ENCODE results near the gene CDAN1. TPM values are rescaled to one million over a fixed set of nuclear protein-coding genes. Genes with fewer than 3 reads are reported as not detected.

The CDAN1 gene
- total RNA-seq, 1 donor from 2014 or later = 20.6 TPM

- H3K9me3 Mint-ChIP-seq (ENCODE audit: unreplicated experiment) = no peaks in the 10 kb centered on the region
- DNase-seq = no peak
- no peak overlapping the region for H3K27ac Mint-ChIP-seq (ENCODE audit: unreplicated experiment)
- H3K4me1 Mint-ChIP-seq (ENCODE audit: low read depth, unreplicated experiment) = peaks cover 3% of the 10 kb centered on the region
- H3K4me3 Mint-ChIP-seq (ENCODE audit: unreplicated experiment) = no peak overlapping the region
- peaks cover 4% of the 10 kb centered on the region for H3K36me3 Mint-ChIP-seq (ENCODE audit: unreplicated experiment)
- TF ChIP-seq CTCF (IDR thresholded peaks at IDR 0.05; ENCODE audit: partially characterized antibody, unreplicated experiment) = no peak
- H3K27me3 Mint-ChIP-seq (ENCODE audit: unreplicated experiment) = peaks cover 2% of the 10 kb centered on the region
Measured at GRCh38 chr15:42712584-42712983, 24.3 kb downstream of the CDAN1 start.

- DNase-seq = no peak
- no peak for TF ChIP-seq CTCF (IDR thresholded peaks at IDR 0.05; ENCODE audit: partially characterized antibody, unreplicated experiment)
- Mint-ChIP-seq H3K27ac (ENCODE audit: unreplicated experiment) (no peak overlapping the region), H3K27me3 (ENCODE audit: unreplicated experiment) (peaks cover 2% of the 10 kb centered on the region), H3K4me3 (ENCODE audit: unreplicated experiment) (no peak overlapping the region), H3K9me3 (ENCODE audit: unreplicated experiment) (no peaks in the 10 kb centered on the region), H3K36me3 (ENCODE audit: unreplicated experiment) (peaks cover 4% of the 10 kb centered on the region), H3K4me1 (ENCODE audit: low read depth, unreplicated experiment) (peaks cover 3% of the 10 kb centered on the region)
Measured at GRCh38 chr15:42711746-42712145, 25.2 kb downstream of the CDAN1 start.

DNA sequence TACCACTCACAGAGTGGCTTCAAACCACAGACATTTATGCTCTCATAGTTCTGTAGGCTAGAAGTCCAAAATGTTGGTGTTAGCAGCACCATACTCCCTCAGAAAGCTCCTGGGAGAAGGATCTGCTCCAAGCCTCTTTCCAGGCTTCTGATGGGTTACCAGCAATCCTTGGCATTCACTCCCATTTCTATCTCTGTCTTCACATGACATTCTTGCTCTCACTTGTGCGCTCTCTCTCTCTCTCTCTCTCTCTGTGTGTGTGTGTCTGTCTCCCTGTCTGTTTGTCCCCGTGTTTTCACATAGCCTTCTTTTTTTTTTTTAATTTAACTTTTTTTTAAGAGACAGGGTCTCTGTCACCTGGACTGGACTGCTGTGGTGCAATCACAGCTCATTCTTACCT, 26.3 kb downstream of the CDAN1 start:
- TF ChIP-seq CTCF (IDR thresholded peaks at IDR 0.05; ENCODE audit: partially characterized antibody, unreplicated experiment) = no peak
- DNase-seq = no peak
- H3K27ac Mint-ChIP-seq (ENCODE audit: unreplicated experiment) = no peak overlapping the region
- no peak overlapping the region for H3K4me3 Mint-ChIP-seq (ENCODE audit: unreplicated experiment)
- H3K36me3 Mint-ChIP-seq (ENCODE audit: unreplicated experiment) = peaks cover 4% of the 10 kb centered on the region
- H3K9me3 Mint-ChIP-seq (ENCODE audit: unreplicated experiment) = no peaks in the 10 kb centered on the region
- H3K27me3 Mint-ChIP-seq (ENCODE audit: unreplicated experiment) = peaks cover 2% of the 10 kb centered on the region
- peaks cover 3% of the 10 kb centered on the region for H3K4me1 Mint-ChIP-seq (ENCODE audit: low read depth, unreplicated experiment)

- TF ChIP-seq CTCF (IDR thresholded peaks at IDR 0.05; ENCODE audit: partially characterized antibody, unreplicated experiment) = no peak
- Mint-ChIP-seq H3K4me3 (ENCODE audit: unreplicated experiment) (no peak overlapping the region), H3K9me3 (ENCODE audit: unreplicated experiment) (no peaks in the 10 kb centered on the region), H3K27ac (ENCODE audit: unreplicated experiment) (no peak overlapping the region), H3K4me1 (ENCODE audit: low read depth, unreplicated experiment) (no peaks in the 10 kb centered on the region), H3K36me3 (ENCODE audit: unreplicated experiment) (no peaks in the 10 kb centered on the region), H3K27me3 (ENCODE audit: unreplicated experiment) (no peaks in the 10 kb centered on the region)
- no peak for DNase-seq
Measured at GRCh38 chr15:42707873-42708544, 28.9 kb downstream of the CDAN1 start.

- H3K4me3 Mint-ChIP-seq (ENCODE audit: unreplicated experiment) = no peak overlapping the region
- no peaks in the 10 kb centered on the region for H3K27me3 Mint-ChIP-seq (ENCODE audit: unreplicated experiment)
- DNase-seq = no peak
- no peak for TF ChIP-seq CTCF (IDR thresholded peaks at IDR 0.05; ENCODE audit: partially characterized antibody, unreplicated experiment)
- H3K27ac Mint-ChIP-seq (ENCODE audit: unreplicated experiment) = no peak overlapping the region
- H3K4me1 Mint-ChIP-seq (ENCODE audit: low read depth, unreplicated experiment) = no peaks in the 10 kb centered on the region
- no peaks in the 10 kb centered on the region for H3K9me3 Mint-ChIP-seq (ENCODE audit: unreplicated experiment)
- no peaks in the 10 kb centered on the region for H3K36me3 Mint-ChIP-seq (ENCODE audit: unreplicated experiment)
Measured at GRCh38 chr15:42707068-42707467, 29.9 kb downstream of the CDAN1 start.

All from glutamatergic neuron (in vitro differentiated cells).